MM.1S (cell line): Measurements from ENCODE around the gene CAD.

Experiments used
- CTCF ChIP-seq: fragments of 300-600 bp; sonication (generic); IDR thresholded peaks from 2 replicates; pipeline ENCODE4 v1.5.1; 2016; ENCODE audit warnings: antibody characterized with exemption, low read length, mixed read lengths
- EZH2 ChIP-seq: fragments of 300-600 bp; sonication (generic); optimal IDR thresholded peaks from 2 replicates; pipeline ENCODE3; 2017; ENCODE audit warnings: low read depth, mild to moderate bottlenecking, antibody characterized with exemption, low read length, mixed read lengths
- EZH2phosphoT487 ChIP-seq: fragments of 300-600 bp; sonication (generic); IDR thresholded peaks from 2 replicates; pipeline ENCODE4 v1.6.1; 2018; ENCODE audit warnings: antibody characterized with exemption, low read length

- TF ChIP-seq CTCF (no peak), EZH2 (no peak), EZH2phosphoT487 (no peak)
Observed at GRCh38 chr2:27278010-27278409, 60.8 kb downstream of the CAD start.
